ENCODE data around the gene NF1. TPM values are rescaled to one million over a fixed set of nuclear protein-coding genes. Genes with fewer than 3 reads are reported as not detected.

Gene NF1
- total RNA-seq, 1 donor from 2014 or later = 36.8 TPM

GRCh38 chr17:31231852-31232251, 137.1 kb downstream of the NF1 start:
- no peak for DNase-seq (ENCODE audit: low spot score)
- H3K4me1 Mint-ChIP-seq (ENCODE audit: low read depth) = no peaks in the 10 kb centered on the region
- no peak overlapping the region for H3K27ac Mint-ChIP-seq
- H3K27me3 Mint-ChIP-seq (ENCODE audit: low read depth) = no peaks in the 10 kb centered on the region
- no peak overlapping the region for H3K4me3 Mint-ChIP-seq (ENCODE audit: low read depth)
- H3K9me3 Mint-ChIP-seq = no peaks in the 10 kb centered on the region
- H3K36me3 Mint-ChIP-seq (ENCODE audit: low read depth) = peaks cover 34% of the 10 kb centered on the region
- intact Hi-C loops (cut with micrococcal nuclease) = no loop called here

- Mint-ChIP-seq H3K27ac (no peak overlapping the region), H3K36me3 (ENCODE audit: low read depth) (peaks cover 30% of the 10 kb centered on the region), H3K9me3 (no peaks in the 10 kb centered on the region), H3K27me3 (ENCODE audit: low read depth) (no peaks in the 10 kb centered on the region), H3K4me3 (ENCODE audit: low read depth) (no peak overlapping the region), H3K4me1 (ENCODE audit: low read depth) (no peaks in the 10 kb centered on the region)
- DNase-seq (ENCODE audit: low spot score) = no peak
- intact Hi-C loops (cut with micrococcal nuclease) = no loop called here
Observed at GRCh38 chr17:31235110-31235509, 140.3 kb downstream of the NF1 start.

GRCh38 chr17:31236137-31236536, 141.4 kb downstream of the NF1 start:
- intact Hi-C loops (cut with micrococcal nuclease) = no loop called here
- Mint-ChIP-seq H3K36me3 (ENCODE audit: low read depth) (peaks cover 35% of the 10 kb centered on the region), H3K9me3 (no peaks in the 10 kb centered on the region), H3K27me3 (ENCODE audit: low read depth) (no peaks in the 10 kb centered on the region), H3K4me1 (ENCODE audit: low read depth) (no peaks in the 10 kb centered on the region), H3K4me3 (ENCODE audit: low read depth) (no peak overlapping the region), H3K27ac (no peak overlapping the region)
- DNase-seq (ENCODE audit: low spot score) = no peak

DNA sequence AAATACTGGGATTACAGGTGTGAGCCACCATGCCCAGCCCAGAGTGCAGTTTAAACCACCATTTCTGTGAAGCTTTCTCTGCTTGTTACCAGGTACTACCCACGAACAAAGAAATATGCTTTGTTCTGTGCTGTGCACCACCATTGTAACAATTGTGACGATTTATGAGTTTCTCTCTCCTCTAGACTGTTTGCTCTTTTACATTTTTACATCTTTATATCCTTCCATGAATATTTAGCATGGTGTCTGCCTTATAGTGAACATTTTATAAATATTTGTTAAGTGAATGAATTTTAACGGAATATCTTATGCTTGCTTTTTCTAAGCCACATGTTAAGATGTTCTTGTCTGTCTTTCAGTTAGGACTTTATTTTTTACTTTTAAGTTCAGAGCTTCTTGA, 141.9 kb downstream of the NF1 start:
- intact Hi-C loops (cut with micrococcal nuclease) = no loop called here
- Mint-ChIP-seq H3K4me1 (ENCODE audit: low read depth) (peaks cover 5% of the 10 kb centered on the region), H3K4me3 (ENCODE audit: low read depth) (no peak overlapping the region), H3K36me3 (ENCODE audit: low read depth) (peaks cover 39% of the 10 kb centered on the region), H3K27ac (no peak overlapping the region), H3K9me3 (no peaks in the 10 kb centered on the region), H3K27me3 (ENCODE audit: low read depth) (no peaks in the 10 kb centered on the region)
- DNase-seq (ENCODE audit: low spot score) = no peak

DNA sequence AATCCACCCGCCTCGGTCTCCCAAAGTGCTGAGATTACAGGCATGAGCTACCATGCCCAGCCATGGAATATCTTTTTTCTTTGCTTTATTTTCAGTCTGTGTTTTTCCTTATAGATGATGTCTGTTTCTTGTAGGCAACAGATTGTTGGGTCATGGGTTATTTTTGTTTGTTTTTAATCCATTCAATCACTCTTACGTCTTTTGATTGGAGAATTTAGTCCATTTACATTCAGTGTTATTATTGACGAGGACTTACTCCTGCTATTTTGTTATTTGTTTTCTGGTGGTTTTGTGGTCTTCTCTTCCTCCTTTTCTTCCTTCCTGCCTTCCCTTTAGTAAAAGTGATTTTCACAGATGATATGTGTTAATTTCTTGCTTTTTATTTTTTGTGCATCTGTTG, 146.3 kb downstream of the NF1 start:
- intact Hi-C loops (cut with micrococcal nuclease) = no loop called here
- Mint-ChIP-seq H3K9me3 (no peaks in the 10 kb centered on the region), H3K27ac (no peak overlapping the region), H3K27me3 (ENCODE audit: low read depth) (no peaks in the 10 kb centered on the region), H3K4me3 (ENCODE audit: low read depth) (no peak overlapping the region), H3K4me1 (ENCODE audit: low read depth) (peaks cover 6% of the 10 kb centered on the region), H3K36me3 (ENCODE audit: low read depth) (peaks cover 25% of the 10 kb centered on the region)
- no peak for DNase-seq (ENCODE audit: low spot score)

DNA sequence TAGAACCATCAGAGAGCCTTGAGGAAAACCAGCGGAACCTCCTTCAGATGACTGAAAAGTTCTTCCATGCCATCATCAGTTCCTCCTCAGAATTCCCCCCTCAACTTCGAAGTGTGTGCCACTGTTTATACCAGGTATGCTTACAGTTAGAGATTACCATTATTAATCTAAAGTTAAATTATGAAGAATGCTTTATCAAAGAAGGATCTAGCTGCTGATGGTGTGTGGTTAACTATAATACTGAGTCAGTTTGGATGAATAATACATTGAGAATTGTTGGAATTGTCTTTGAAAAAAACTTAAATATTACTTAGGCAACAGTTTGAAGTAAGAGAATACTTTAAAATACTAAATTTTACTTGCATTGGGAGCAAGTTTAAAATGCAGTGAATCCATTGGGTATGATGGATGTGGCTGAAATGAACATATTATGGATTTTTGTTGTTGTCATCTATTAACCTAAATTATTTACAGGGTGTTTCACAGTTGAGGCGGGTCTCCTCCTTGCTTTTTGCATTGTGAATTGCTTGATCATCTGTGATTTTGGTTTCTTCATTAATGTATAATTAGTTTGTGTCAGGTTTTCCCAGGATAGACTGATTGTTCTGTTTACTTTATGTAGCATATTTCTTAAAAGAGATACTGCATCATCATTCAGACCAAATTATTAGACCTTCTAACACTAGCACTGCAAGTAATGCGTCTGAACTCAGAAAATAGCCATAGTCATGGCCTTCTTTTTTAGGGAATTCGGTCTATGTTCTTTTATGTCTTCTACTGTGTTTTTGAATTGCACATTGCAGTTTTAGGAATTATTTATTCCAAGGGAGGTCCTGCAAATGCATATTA, 154.4 kb downstream of the NF1 start:
- Mint-ChIP-seq H3K4me1 (ENCODE audit: low read depth) (peaks cover 5% of the 10 kb centered on the region), H3K4me3 (ENCODE audit: low read depth) (no peak overlapping the region), H3K36me3 (ENCODE audit: low read depth) (peaks cover 9% of the 10 kb centered on the region), H3K9me3 (no peaks in the 10 kb centered on the region), H3K27me3 (ENCODE audit: low read depth) (no peaks in the 10 kb centered on the region), H3K27ac (no peak overlapping the region)
- intact Hi-C loops (cut with micrococcal nuclease) = no loop called here
- DNase-seq (ENCODE audit: low spot score) = no peak

DNA sequence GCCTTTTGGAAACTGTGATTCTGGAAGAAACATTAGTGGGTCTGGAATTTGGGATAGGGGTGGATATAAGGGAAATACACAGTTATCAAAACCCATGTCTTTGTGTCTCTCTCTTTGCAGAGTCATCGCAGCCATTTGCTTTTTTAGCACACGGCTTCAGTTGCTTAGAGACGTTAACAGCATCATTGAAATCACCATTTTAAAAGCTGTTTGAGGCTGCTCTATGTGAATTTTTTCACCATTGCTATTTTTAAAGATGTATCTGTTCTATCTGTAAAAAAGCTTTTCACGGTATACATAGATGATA, 155.0 kb downstream of the NF1 start:
- no peaks in the 10 kb centered on the region for H3K9me3 Mint-ChIP-seq
- DNase-seq (ENCODE audit: low spot score) = no peak
- peaks cover 5% of the 10 kb centered on the region for H3K4me1 Mint-ChIP-seq (ENCODE audit: low read depth)
- no peaks in the 10 kb centered on the region for H3K27me3 Mint-ChIP-seq (ENCODE audit: low read depth)
- H3K36me3 Mint-ChIP-seq (ENCODE audit: low read depth) = peaks cover 9% of the 10 kb centered on the region
- H3K4me3 Mint-ChIP-seq (ENCODE audit: low read depth) = no peak overlapping the region
- H3K27ac Mint-ChIP-seq = no peak overlapping the region
- intact Hi-C loops (cut with micrococcal nuclease) = no loop called here

DNA sequence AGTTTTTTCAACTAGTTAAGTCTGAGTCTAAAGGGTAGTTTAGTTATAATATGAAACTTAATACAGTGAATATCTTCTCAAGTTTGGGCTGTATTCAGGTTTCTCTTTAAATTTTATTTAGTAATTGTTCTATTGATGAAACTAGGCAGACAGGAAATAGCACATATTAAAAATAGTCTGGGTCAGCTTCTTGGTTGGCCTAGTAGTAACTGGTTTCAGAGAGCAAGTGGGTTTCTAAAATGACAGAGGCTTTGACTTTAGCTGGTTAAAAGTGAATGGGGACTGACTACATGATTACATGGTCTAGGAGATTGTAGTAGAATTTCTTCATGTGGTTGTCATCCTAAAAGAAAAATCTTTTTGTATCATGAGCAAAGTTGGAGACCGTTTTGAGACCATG, 155.5 kb downstream of the NF1 start:
- peaks cover 9% of the 10 kb centered on the region for H3K36me3 Mint-ChIP-seq (ENCODE audit: low read depth)
- no peak for DNase-seq (ENCODE audit: low spot score)
- H3K9me3 Mint-ChIP-seq = no peaks in the 10 kb centered on the region
- intact Hi-C loops (cut with micrococcal nuclease) = no loop called here
- no peak overlapping the region for H3K27ac Mint-ChIP-seq
- no peak overlapping the region for H3K4me3 Mint-ChIP-seq (ENCODE audit: low read depth)
- no peaks in the 10 kb centered on the region for H3K27me3 Mint-ChIP-seq (ENCODE audit: low read depth)
- H3K4me1 Mint-ChIP-seq (ENCODE audit: low read depth) = peaks cover 5% of the 10 kb centered on the region

DNA sequence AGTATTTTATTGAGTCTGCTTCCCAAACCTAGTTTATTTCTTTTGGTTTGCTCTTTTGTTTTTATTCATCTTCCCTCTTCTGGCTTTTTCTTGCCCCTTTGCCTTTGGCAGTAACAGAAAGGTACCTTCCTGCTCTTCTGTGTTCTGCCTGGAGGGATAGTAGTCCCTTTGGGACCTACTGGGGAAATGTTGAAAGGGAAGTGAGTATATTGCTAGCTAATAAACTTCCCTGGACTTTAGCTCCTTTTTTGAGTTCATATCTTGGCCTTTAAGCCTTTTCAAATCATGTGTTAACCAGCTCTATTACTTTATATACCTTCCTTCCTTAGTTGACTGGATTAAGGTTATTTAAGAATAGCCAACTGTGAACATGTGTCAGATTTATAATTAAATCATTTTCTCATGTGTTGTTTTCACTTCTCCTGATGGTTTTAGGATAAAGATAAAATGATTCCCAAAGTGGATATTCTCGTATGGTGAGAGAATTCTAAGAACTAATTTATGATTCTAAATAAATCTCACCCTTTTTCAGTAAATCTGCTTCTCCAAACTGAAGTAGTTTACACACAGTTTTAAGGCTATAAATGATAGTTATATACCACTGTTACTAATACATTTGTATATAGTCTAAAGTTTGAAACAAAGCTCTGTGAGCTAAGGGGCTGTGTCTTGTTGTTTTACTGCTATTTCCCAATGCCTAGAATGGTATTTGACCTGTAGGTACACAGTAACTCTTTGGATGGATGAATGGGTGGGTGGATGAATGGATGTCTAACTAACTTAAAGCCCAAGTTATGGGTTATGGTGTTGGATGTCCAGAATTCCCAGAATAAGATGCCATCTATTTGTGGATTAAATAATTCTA, 156.6 kb downstream of the NF1 start:
- H3K27ac Mint-ChIP-seq = no peak overlapping the region
- H3K27me3 Mint-ChIP-seq (ENCODE audit: low read depth) = no peaks in the 10 kb centered on the region
- intact Hi-C loops (cut with micrococcal nuclease) = no loop called here
- no peaks in the 10 kb centered on the region for H3K9me3 Mint-ChIP-seq
- peaks cover 9% of the 10 kb centered on the region for H3K36me3 Mint-ChIP-seq (ENCODE audit: low read depth)
- H3K4me1 Mint-ChIP-seq (ENCODE audit: low read depth) = peaks cover 5% of the 10 kb centered on the region
- H3K4me3 Mint-ChIP-seq (ENCODE audit: low read depth) = no peak overlapping the region
- no peak for DNase-seq (ENCODE audit: low spot score)

- no peaks in the 10 kb centered on the region for H3K27me3 Mint-ChIP-seq (ENCODE audit: low read depth)
- intact Hi-C loops (cut with micrococcal nuclease) = no loop called here
- no peaks in the 10 kb centered on the region for H3K9me3 Mint-ChIP-seq
- no peak overlapping the region for H3K4me3 Mint-ChIP-seq (ENCODE audit: low read depth)
- peaks cover 5% of the 10 kb centered on the region for H3K4me1 Mint-ChIP-seq (ENCODE audit: low read depth)
- DNase-seq (ENCODE audit: low spot score) = no peak
- H3K27ac Mint-ChIP-seq = no peak overlapping the region
- peaks cover 9% of the 10 kb centered on the region for H3K36me3 Mint-ChIP-seq (ENCODE audit: low read depth)
Observed at GRCh38 chr17:31251970-31252328, 157.2 kb downstream of the NF1 start.

- Mint-ChIP-seq H3K9me3 (no peaks in the 10 kb centered on the region), H3K4me1 (ENCODE audit: low read depth) (peaks cover 5% of the 10 kb centered on the region), H3K4me3 (ENCODE audit: low read depth) (no peak overlapping the region), H3K27me3 (ENCODE audit: low read depth) (no peaks in the 10 kb centered on the region), H3K36me3 (ENCODE audit: low read depth) (peaks cover 9% of the 10 kb centered on the region), H3K27ac (no peak overlapping the region)
- DNase-seq (ENCODE audit: low spot score) = no peak
- intact Hi-C loops (cut with micrococcal nuclease) = no loop called here
Observed at GRCh38 chr17:31252741-31253140, 158.0 kb downstream of the NF1 start.

GRCh38 chr17:31254654-31255053, 159.9 kb downstream of the NF1 start:
- DNase-seq (ENCODE audit: low spot score) = no peak
- peaks cover 6% of the 10 kb centered on the region for H3K4me1 Mint-ChIP-seq (ENCODE audit: low read depth)
- peaks cover under 1% of the 10 kb centered on the region for H3K36me3 Mint-ChIP-seq (ENCODE audit: low read depth)
- H3K4me3 Mint-ChIP-seq (ENCODE audit: low read depth) = no peak overlapping the region
- no peak overlapping the region for H3K27ac Mint-ChIP-seq
- no peaks in the 10 kb centered on the region for H3K27me3 Mint-ChIP-seq (ENCODE audit: low read depth)
- intact Hi-C loops (cut with micrococcal nuclease) = no loop called here
- no peaks in the 10 kb centered on the region for H3K9me3 Mint-ChIP-seq

- Mint-ChIP-seq H3K36me3 (ENCODE audit: low read depth) (peaks cover 6% of the 10 kb centered on the region), H3K4me1 (ENCODE audit: low read depth) (peaks cover 2% of the 10 kb centered on the region), H3K4me3 (ENCODE audit: low read depth) (no peak overlapping the region), H3K9me3 (no peaks in the 10 kb centered on the region), H3K27ac (no peak overlapping the region), H3K27me3 (ENCODE audit: low read depth) (no peaks in the 10 kb centered on the region)
- intact Hi-C loops (cut with micrococcal nuclease) = no loop called here
- no peak for DNase-seq (ENCODE audit: low spot score)
Observed at GRCh38 chr17:31256936-31257335, 162.2 kb downstream of the NF1 start.
